H1 (cell line): ENCODE results near the gene IQCE. TPM values are rescaled to one million over a fixed set of nuclear protein-coding genes. Genes with fewer than 3 reads are reported as not detected.

ENCODE experiments used
- CTCF ChIA-PET: fragments of 300-600 bp; sonication (Branson Sonifier 250); formaldehyde crosslinking; loops from one replicate; lab custom pipeline; 2021; ENCODE audit not compliant: partially characterized antibody; lab: Charles Lee
- POLR2A ChIA-PET: fragments of 300-600 bp; sonication (Branson Sonifier 250); formaldehyde crosslinking; loops from one replicate; lab custom pipeline; 2021; ENCODE audit warnings: inconsistent platforms; ENCODE audit not compliant: partially characterized antibody; lab: Charles Lee
- DNase-seq, 2 experiments: peaks; one replicate each; pipeline versions ENCODE4 v3.0.0 to v3.0.0-alpha.2; 2010 to 2022; ENCODE audit warnings: low spot score in 2 of 2, low read depth in 1 of 2, mixed read lengths in 1 of 2
- FAIRE-seq: peaks from 2 replicates; lab custom pipeline; 2011; peaks lifted over from hg19 to GRCh38; lab: Jason Lieb, UNC
- H2AFZ ChIP-seq: 2 replicates; pipeline ENCODE4 v1.8.1; 2012; ENCODE audit warnings: low read length, inconsistent platforms
- H2AK5ac ChIP-seq: 2 replicates; pipeline ENCODE4 v1.6.1; 2013; ENCODE audit warnings: low read depth, low read length
- H2BK120ac ChIP-seq: replicated peaks from 2 replicates; pipeline ENCODE3; 2013; ENCODE audit warnings: low read depth, low read length, inconsistent platforms
- H2BK12ac ChIP-seq: 2 replicates; pipeline ENCODE4 v1.6.1; 2013; ENCODE audit warnings: low read depth, low read length
- H2BK15ac ChIP-seq: 2 replicates; pipeline ENCODE4 v1.6.1; 2013; ENCODE audit warnings: low read length
- H2BK20ac ChIP-seq: 2 replicates; pipeline ENCODE4 v1.6.1; 2013; ENCODE audit warnings: low read length
- H2BK5ac ChIP-seq: 2 replicates; pipeline ENCODE4 v1.6.1; 2013; ENCODE audit warnings: low read depth, low read length
- H3K14ac ChIP-seq: 2 replicates; pipeline ENCODE4 v1.6.1; 2013; ENCODE audit warnings: inconsistent platforms; ENCODE audit not compliant: insufficient read length
- H3K18ac ChIP-seq: 2 replicates; pipeline ENCODE4 v1.6.1; 2013; ENCODE audit warnings: low read length; ENCODE audit errors: extremely low read depth
- H3K23ac ChIP-seq: 2 replicates; pipeline ENCODE4 v1.6.1; 2013; ENCODE audit warnings: inconsistent platforms; ENCODE audit not compliant: insufficient read length
- H3K23me2 ChIP-seq: 2 replicates; pipeline ENCODE4 v1.6.1; 2013; ENCODE audit warnings: low read depth, low read length
- H3K27ac ChIP-seq: 2 replicates; pipeline ENCODE4 v1.6.1; 2011; ENCODE audit warnings: low read depth, low read length, inconsistent platforms
- H3K27me3 ChIP-seq, 4 experiments: replicated peaks in 1 of 4; 1 replicate in 1 of 4; 2 replicates in 3 of 4; pipeline versions ENCODE4 v1.6.1 to v1.8.1; 2011 to 2013; ENCODE audit warnings: low read length in 3 of 4, mild to moderate bottlenecking in 3 of 4, inconsistent platforms in 2 of 4, mixed read lengths in 2 of 4, moderate library complexity in 1 of 4; ENCODE audit not compliant: control insufficient read depth in 3 of 4, insufficient read depth in 3 of 4; ENCODE audit errors: extremely low read depth in 1 of 4
- H3K36me3 ChIP-seq, 4 experiments: 2 replicates each; pipeline versions ENCODE4 v1.6.1 to v1.8.1; 2011 to 2013; ENCODE audit warnings: mild to moderate bottlenecking in 4 of 4, low read length in 3 of 4, moderate library complexity in 2 of 4, control low read depth in 1 of 4, inconsistent platforms in 1 of 4; ENCODE audit not compliant: insufficient read depth in 4 of 4, control insufficient read depth in 2 of 4
- H3K4ac ChIP-seq: replicated peaks from 2 replicates; pipeline ENCODE3; 2013; ENCODE audit warnings: low read length, low read depth, mixed read lengths, inconsistent platforms; ENCODE audit not compliant: insufficient read length
- H3K4me1 ChIP-seq, 4 experiments: replicated peaks in 1 of 4; 1 replicate in 1 of 4; 2 replicates in 3 of 4; pipeline versions ENCODE4 v1.6.1 to v1.8.1; 2011 to 2013; ENCODE audit warnings: low read length in 3 of 4, inconsistent platforms in 2 of 4, mixed read lengths in 1 of 4; ENCODE audit not compliant: insufficient read depth in 4 of 4, control insufficient read depth in 3 of 4
- H3K4me2 ChIP-seq, 2 experiments: 2 replicates each; pipeline versions ENCODE4 v1.6.1 to v1.8.1; 2011 to 2013; ENCODE audit warnings: low read depth in 2 of 2, low read length in 2 of 2, control low read depth in 1 of 2, inconsistent platforms in 1 of 2, mild to moderate bottlenecking in 1 of 2; ENCODE audit not compliant: insufficient read depth in 1 of 2
- H3K4me3 ChIP-seq, 4 experiments: fragments of 200-600, 300-600 bp in 1 of 4; sonication (generic), shearing (Covaris generic), sonication (Bioruptor Twin) in 1 of 4; 2 replicates each; pipeline versions ENCODE4 v1.5.1 to v1.8.1; 2011 to 2016; ENCODE audit warnings: low read length in 4 of 4, low read depth in 3 of 4, control low read depth in 2 of 4, inconsistent platforms in 2 of 4, mild to moderate bottlenecking in 2 of 4, mixed read lengths in 1 of 4, moderate library complexity in 1 of 4; ENCODE audit not compliant: insufficient read depth in 2 of 4; ENCODE audit errors: extremely low read depth in 1 of 4
- H3K56ac ChIP-seq: replicated peaks from 2 replicates; pipeline ENCODE3; 2013; ENCODE audit warnings: low read depth, mild to moderate bottlenecking, mixed read lengths, low read length, inconsistent platforms; ENCODE audit not compliant: insufficient read length
- H3K79me1 ChIP-seq: 2 replicates; pipeline ENCODE4 v1.6.1; 2013; ENCODE audit warnings: low read depth, low read length, control low read depth
- H3K79me2 ChIP-seq, 2 experiments: 2 replicates each; pipeline versions ENCODE4 v1.6.1 to v1.8.1; 2012 to 2013; ENCODE audit warnings: low read length in 2 of 2, mild to moderate bottlenecking in 2 of 2, inconsistent platforms in 1 of 2; ENCODE audit not compliant: insufficient read depth in 2 of 2, control insufficient read depth in 1 of 2
- H3K9ac ChIP-seq, 4 experiments: replicated peaks in 1 of 4; 1 replicate in 1 of 4; 2 replicates in 3 of 4; pipeline versions ENCODE4 v1.6.1 to v1.8.1; 2011 to 2013; ENCODE audit warnings: low read depth in 3 of 4, low read length in 3 of 4, control low read depth in 2 of 4, mild to moderate bottlenecking in 2 of 4, moderate library complexity in 2 of 4, inconsistent platforms in 1 of 4; ENCODE audit errors: extremely low read depth in 1 of 4
- H3K9me3 ChIP-seq, 2 experiments: 2 replicates each; pipeline versions ENCODE4 v1.6.1 to v1.8.1; 2012 to 2013; ENCODE audit warnings: mild to moderate bottlenecking in 2 of 2, moderate library complexity in 2 of 2, control low read depth in 1 of 2, inconsistent platforms in 1 of 2, low read depth in 1 of 2, low read length in 1 of 2, mixed read lengths in 1 of 2; ENCODE audit not compliant: insufficient read depth in 2 of 2
- H4K20me1 ChIP-seq, 2 experiments: replicated peaks in 1 of 2; 2 replicates each; pipeline versions ENCODE3 to v1.8.1; 2011 to 2013; ENCODE audit warnings: inconsistent platforms in 2 of 2, low read length in 2 of 2, mild to moderate bottlenecking in 1 of 2; ENCODE audit not compliant: insufficient read depth in 2 of 2, control insufficient read depth in 1 of 2
- H4K5ac ChIP-seq: 2 replicates; pipeline ENCODE4 v1.6.1; 2013; ENCODE audit warnings: low read length, low read depth, mixed read lengths, inconsistent platforms; ENCODE audit not compliant: insufficient read length
- H4K8ac ChIP-seq: 2 replicates; pipeline ENCODE4 v1.8.0; 2013; ENCODE audit warnings: mild to moderate bottlenecking, moderate library complexity, low read length, inconsistent platforms; ENCODE audit not compliant: insufficient read depth; ENCODE audit errors: extremely low read depth
- H4K91ac ChIP-seq: replicated peaks from 2 replicates; pipeline ENCODE3; 2013; ENCODE audit warnings: low read length, mixed read lengths, inconsistent platforms; ENCODE audit not compliant: insufficient read length
- ASH2L ChIP-seq: fragments of 200-600, 300-600 bp; sonication (generic); IDR thresholded peaks from one replicate; pipeline ENCODE4 v1.7.1; 2017; ENCODE audit warnings: low read length
- BACH1 ChIP-seq: IDR thresholded peaks from 2 replicates; pipeline ENCODE4 v1.6.1; 2012; ENCODE audit warnings: low read length, improper control_type of control experiment
- CEBPB ChIP-seq: IDR thresholded peaks from 2 replicates; pipeline ENCODE4 v1.6.1; 2012; ENCODE audit warnings: low read depth, low read length
- CHD2 ChIP-seq: IDR thresholded peaks from 2 replicates; pipeline ENCODE4 v1.6.1; 2012; ENCODE audit warnings: low read length, improper control_type of control experiment
- EGR1 ChIP-seq: IDR thresholded peaks from 2 replicates; pipeline ENCODE4 v1.6.1; 2011; ENCODE audit warnings: low read depth, low read length, borderline replicate concordance
- GTF2F1 ChIP-seq: IDR thresholded peaks from 2 replicates; pipeline ENCODE4 v1.6.1; 2012; ENCODE audit warnings: low read depth, low read length, improper control_type of control experiment, borderline replicate concordance
- MAFK ChIP-seq: IDR thresholded peaks from 2 replicates; pipeline ENCODE4 v1.6.1; 2012; ENCODE audit warnings: low read depth, mild to moderate bottlenecking, improper control_type of control experiment, low read length
- MAX ChIP-seq: IDR thresholded peaks from 2 replicates; pipeline ENCODE4 v1.6.1; 2012; ENCODE audit warnings: inconsistent platforms
- NRF1 ChIP-seq: IDR thresholded peaks from 2 replicates; pipeline ENCODE4 v1.6.1; 2011; ENCODE audit warnings: mild to moderate bottlenecking, low read depth, low read length, improper control_type of control experiment
- RAD21 ChIP-seq, 2 experiments: IDR thresholded peaks in 1 of 2; conservative IDR thresholded peaks in 1 of 2; 2 replicates each; pipeline ENCODE4 v1.6.1; 2011; ENCODE audit warnings: low read depth in 2 of 2, low read length in 2 of 2, improper control_type of control experiment in 1 of 2, inconsistent platforms in 1 of 2, mild to moderate bottlenecking in 1 of 2, moderate library complexity in 1 of 2
- RXRA ChIP-seq: IDR thresholded peaks from 2 replicates; pipeline ENCODE4 v1.6.1; 2011; ENCODE audit warnings: low read depth, mild to moderate bottlenecking, low read length, moderate library complexity; ENCODE audit not compliant: insufficient read depth
- SP2 ChIP-seq: IDR thresholded peaks from 2 replicates; pipeline ENCODE4 v1.6.1; 2012; ENCODE audit warnings: mild to moderate bottlenecking, low read length, inconsistent platforms
- SRF ChIP-seq: IDR thresholded peaks from 2 replicates; pipeline ENCODE4 v1.6.1; 2011; ENCODE audit warnings: mild to moderate bottlenecking, low read depth, low read length, moderate library complexity
- SUZ12 ChIP-seq: fragments of 200-600 bp; sonication (generic); IDR thresholded peaks from 2 replicates; pipeline ENCODE4 v1.6.1; 2012; ENCODE audit warnings: mild to moderate bottlenecking, inconsistent platforms, low read length, moderate library complexity, mixed read lengths
- WGBS, 2 experiments: shearing (Covaris generic) in 1 of 2; methylation state at CpG; one replicate each; pipeline versions ENCODE4 v1.1.6 to v1.1.7; 2013 to 2015; ENCODE audit warnings: low lambda C conversion rate in 2 of 2, mixed read lengths in 2 of 2, inconsistent platforms in 1 of 2, low coverage in 1 of 2, missing lambda C conversion rate in 1 of 2; ENCODE audit not compliant: insufficient replicate concordance in 2 of 2, insufficient coverage in 1 of 2, insufficient read length in 1 of 2; ENCODE audit errors: extremely low coverage in 1 of 2, missing lambda C conversion rate in 1 of 2; 5-methylcytosine and 5-hydroxymethylcytosine counted together
- polyA plus RNA-seq, 7 experiments: library from polyadenylated mRNA; depleted of rRNA in 3 of 7; stranded (reverse) in 5 of 7; unstranded in 2 of 7; fragments of >200 nt in 5 of 7; fragments of 200-250 nt in 2 of 7; gene quantifications; 1 replicate in 5 of 7; 2 replicates in 1 of 7; 4 replicates in 1 of 7; pipeline versions ENCODE4 v1.2.1 to v1.2.3, GENCODE V29; 2011 to 2013; ENCODE audit warnings: missing spikeins in 2 of 7, mixed read lengths in 2 of 7
- total RNA-seq: library from RNA; stranded (reverse); fragmentation: NEBNext Ultra II Directional; extraction: Animal tissue kit (Norgen Biotek cat#: 25700); gene quantifications from 2 replicates; pipeline ENCODE4 v1.2.1, GENCODE V29; 2021

Gene IQCE
- total and polyA plus RNA-seq, 2 of the 8 experiments (the other 6 are each of a cell fraction or from before 2014, with no cell fraction given): 2.2 to 4.9 TPM

GRCh38 chr7:2554661-2555111 lies 4.1 kb upstream of the IQCE start:
- Histone ChIP-seq H2BK5ac (peak overlapping the region; percentile 44; the same call in 1 of the 2 replicates), H3K27ac (0 out of 2 replicates have a peak overlapping the region, but pooled peaks have one; percentile 20), H3K4ac (no peak overlapping the region), H4K5ac (no peak overlapping the region), H3K79me1 (no peaks in the 10 kb centered on the region), H3K23me2 (peaks cover 8% of the 10 kb centered on the region; the same call in 1 of the 2 replicates), H2BK20ac (no peak overlapping the region), H3K4me1 (peaks cover 4 to 11% (median 6%) of the 10 kb centered on the region in 4 experiments), H2AFZ (no peak overlapping the region), H3K56ac (no peak overlapping the region), H4K8ac (no peak overlapping the region), H4K20me1 (peaks cover 4 to 10% of the 10 kb centered on the region in 2 experiments), H3K9me3 (no peaks in the 10 kb centered on the region), H2BK12ac (no peak overlapping the region), H2BK15ac (no peak overlapping the region), H3K9ac (peak overlapping the region in 1 of 4 experiments; percentile 16; a peak in 1 of 7 replicates), H3K36me3 (peaks cover 0 to 4% (median under 1%) of the 10 kb centered on the region in 4 experiments; a peak in 5 of 8 replicates), H3K14ac (no peak overlapping the region), H4K91ac (peak overlapping the region; percentile 15), H2AK5ac (no peak overlapping the region; the same call in 1 of the 2 replicates), H3K4me2 (peak overlapping the region; percentile 59 to 98), H3K4me3 (peak overlapping the region; percentile 30 to 79 (median 78)), H3K79me2 (peaks cover 0 to 21% of the 10 kb centered on the region in 2 experiments; a peak in 1 of 4 replicates), H3K27me3 (no peaks in the 10 kb centered on the region), H3K18ac (no peak overlapping the region; the same call in 1 of the 2 replicates), H2BK120ac (no peak overlapping the region), H3K23ac (no peak overlapping the region)
- POLR2A ChIA-PET: interaction anchor here (0.6 to 1.3 kb wide), 3 partner anchors 9 to 166 kb away, joined by 3 to 6 read pairs (median 4); no protein-coding TSS in a partner anchor
- CTCF ChIA-PET: interaction anchor here (1.1 to 1.3 kb wide), 4 partner anchors 9 to 38 kb away, joined by 3 to 4 read pairs (median 4); no protein-coding TSS in a partner anchor
- no peak for DNase-seq
- WGBS, 2 experiments: 52% methylated on average over 7 of the region's 12 CpGs; no CpG with 5 or more reads in 1 of the 2 experiments
- no peak for FAIRE-seq
- TF ChIP-seq CHD2 (no peak), RAD21 (IDR thresholded peaks at IDR 0.05 in 1 of 2, conservative IDR thresholded peaks at IDR 0.05 in 1 of 2; ENCODE audit: low read depth in 2 of 2, low read length in 2 of 2) (no peak), SUZ12 (no peak), SP2 (no peak), EGR1 (no peak), MAFK (no peak), MAX (no peak), NRF1 (no peak), CEBPB (no peak), RXRA (no peak), BACH1 (no peak), GTF2F1 (no peak), ASH2L (no peak), SRF (no peak)
